B cell (primary cell): ENCODE measurements around the gene SSTR4. TPM values are rescaled to one million over a fixed set of nuclear protein-coding genes. Genes with fewer than 3 reads are reported as not detected.

Experiments
- ATAC-seq: fragments of 200-7000 bp; cut with Tn5 transposase; one replicate; pipeline ENCODE4 v1.10.0; 2021; ENCODE audit warnings: low read depth, mild to moderate bottlenecking, moderate number of reproducible peaks, moderate library complexity
- CTCF ChIA-PET: fragments of 350-600 bp; sonication (Branson Sonifier 250); formaldehyde crosslinking; loops from one replicate; lab custom pipeline; 2021; ENCODE audit warnings: antibody characterized with exemption, inconsistent platforms; lab: Charles Lee
- POLR2A ChIA-PET: fragments of 350-600 bp; sonication (Branson Sonifier 250); formaldehyde crosslinking; loops from one replicate; lab custom pipeline; 2021; ENCODE audit warnings: antibody characterized with exemption; lab: Charles Lee
- DNase-seq: peaks from one replicate; pipeline ENCODE4 v3.0.0; 2013
- H2AFZ ChIP-seq: 2 replicates; pipeline ENCODE4 v1.6.1; 2012; ENCODE audit warnings: mild to moderate bottlenecking, low read depth, low read length; ENCODE audit not compliant: insufficient read depth, poor library complexity, severe bottlenecking
- H3K27ac ChIP-seq, 2 donors: 1 replicate in 1 of 2; 2 replicates in 1 of 2; pipeline ENCODE4 v1.5.1; 2012 to 2013; ENCODE audit warnings: low read length in 2 of 2, mild to moderate bottlenecking in 2 of 2, moderate library complexity in 1 of 2
- H3K27me3 ChIP-seq, 4 experiments: fragments of 200-600 bp in 1 of 4; sonication (generic) in 1 of 4; replicated peaks in 1 of 4; 1 replicate in 2 of 4; 2 replicates in 2 of 4; pipeline versions ENCODE4 v1.6.1 to v1.7.0; 2013 to 2016; ENCODE audit warnings: low read length in 3 of 4, mild to moderate bottlenecking in 2 of 4, mixed read lengths in 1 of 4, moderate library complexity in 1 of 4; ENCODE audit not compliant: insufficient read depth in 4 of 4, control insufficient read depth in 3 of 4; ENCODE audit errors: control extremely low read depth in 1 of 4
- H3K36me3 ChIP-seq, 2 experiments: replicated peaks in 1 of 2; 1 replicate in 1 of 2; 2 replicates in 1 of 2; pipeline versions ENCODE4 v1.6.1 to v1.7.1; 2013; ENCODE audit warnings: low read length in 1 of 2; ENCODE audit not compliant: insufficient read depth in 2 of 2, control insufficient read depth in 1 of 2; ENCODE audit errors: control extremely low read depth in 1 of 2, extremely low read depth in 1 of 2
- H3K4me1 ChIP-seq, 2 donors: fragments of 200-600 bp in 1 of 2; sonication (generic) in 1 of 2; 1 replicate in 1 of 2; 2 replicates in 1 of 2; pipeline versions ENCODE4 v1.5.1 to v1.6.1; 2013 to 2017; ENCODE audit warnings: low read length in 2 of 2; ENCODE audit not compliant: control insufficient read depth in 2 of 2, insufficient read depth in 2 of 2
- H3K4me2 ChIP-seq: replicated peaks from 2 replicates; pipeline ENCODE3; 2012; ENCODE audit warnings: mild to moderate bottlenecking, low read depth, low read length; ENCODE audit not compliant: poor library complexity, severe bottlenecking
- H3K4me3 ChIP-seq, 5 experiments: fragments of 200-600 bp in 1 of 5; sonication (generic) in 1 of 5; 1 replicate in 3 of 5; 2 replicates in 2 of 5; pipeline versions ENCODE4 v1.5.1 to v1.7.0; 2011 to 2016; ENCODE audit warnings: low read length in 4 of 5, mild to moderate bottlenecking in 4 of 5, low read depth in 2 of 5, control low read depth in 1 of 5, moderate library complexity in 1 of 5; ENCODE audit not compliant: insufficient read depth in 1 of 5; ENCODE audit errors: control extremely low read depth in 1 of 5, extremely low read depth in 1 of 5
- H3K79me2 ChIP-seq: fragments of 200-600 bp; sonication (generic); one replicate; pipeline ENCODE4 v1.6.0; 2016; ENCODE audit warnings: low read length; ENCODE audit not compliant: control insufficient read depth, insufficient read depth
- H3K9ac ChIP-seq: fragments of 200-600 bp; sonication (generic); 2 replicates; pipeline ENCODE4 v1.6.1; 2017; ENCODE audit warnings: mild to moderate bottlenecking, low read length, moderate library complexity
- H3K9me3 ChIP-seq, 3 donors: one replicate each; pipeline versions ENCODE4 v1.6.1 to v1.7.1; 2013; ENCODE audit warnings: low read length in 2 of 3; ENCODE audit not compliant: control insufficient read depth in 2 of 3, insufficient read depth in 1 of 3; ENCODE audit errors: control extremely low read depth in 1 of 3
- H4K20me1 ChIP-seq: 2 replicates; pipeline ENCODE4 v1.6.0; 2012; ENCODE audit warnings: mild to moderate bottlenecking, low read length; ENCODE audit not compliant: insufficient read depth, control insufficient read depth, poor library complexity, severe bottlenecking
- H3K27ac Mint-ChIP-seq: one replicate; pipeline ENCODE4 v1.8.0; 2021; ENCODE audit warnings: mixed read lengths
- H3K27me3 Mint-ChIP-seq: one replicate; pipeline ENCODE4 v1.8.0; 2021; ENCODE audit warnings: mixed read lengths
- H3K4me1 Mint-ChIP-seq: one replicate; pipeline ENCODE4 v1.8.0; 2021; ENCODE audit warnings: mixed read lengths
- H3K4me3 Mint-ChIP-seq: one replicate; pipeline ENCODE4 v1.8.0; 2021; ENCODE audit warnings: mixed read lengths
- H3K9me3 Mint-ChIP-seq: one replicate; pipeline ENCODE4 v1.8.0; 2022; ENCODE audit warnings: mixed read lengths; ENCODE audit not compliant: insufficient read depth
- CTCF ChIP-seq: fragments of 200-600 bp; IDR thresholded peaks from one replicate; pipeline ENCODE4 v1.8.0; 2022; ENCODE audit warnings: antibody characterized with exemption, mild to moderate bottlenecking
- EZH2 ChIP-seq: IDR thresholded peaks from 2 replicates; pipeline ENCODE4 v1.6.1; 2012; ENCODE audit warnings: borderline replicate concordance, low read depth, mild to moderate bottlenecking, moderate library complexity, low read length; ENCODE audit not compliant: insufficient read depth, poor library complexity, severe bottlenecking
- WGBS: methylation state at CpG from one replicate; pipeline ENCODE4 v1.1.5; 2013; ENCODE audit warnings: missing lambda C conversion rate; ENCODE audit not compliant: insufficient coverage; 5-methylcytosine and 5-hydroxymethylcytosine counted together
- intact Hi-C: fragments of 100-400 bp; cut with micrococcal nuclease; formaldehyde crosslinking; loops from one replicate; pipeline ENCODE4 v1.10.0; 2022
- polyA plus RNA-seq: library from polyadenylated mRNA; depleted of rRNA; stranded (reverse); fragments of >200 nt; gene quantifications from 2 replicates; pipeline ENCODE4 v1.2.3, GENCODE V29; 2012
- total RNA-seq, 2 donors: library from RNA; stranded (reverse); fragments of 120-200 nt in 1 of 2; gene quantifications; 1 replicate in 1 of 2; 2 replicates in 1 of 2; pipeline versions ENCODE4 v1.2.3 to v1.2.4, GENCODE V29; 2013 to 2022

Gene SSTR4
- total and polyA plus RNA-seq, 2 donors (not counting 1 experiment from before 2014, with no cell fraction given): not detected

- ChIA-PET POLR2A (no interaction called here), CTCF (no interaction called here)
- Histone ChIP-seq H3K79me2 (no peaks in the 10 kb centered on the region), H3K4me3 (no peak overlapping the region), H3K9me3 (peaks cover 0 to 5% (median 1%) of the 10 kb centered on the region in 3 donors), H3K4me2 (no peak overlapping the region), H3K27ac (no peak overlapping the region), H3K36me3 (no peaks in the 10 kb centered on the region), H3K4me1 (no peaks in the 10 kb centered on the region), H4K20me1 (no peaks in the 10 kb centered on the region), H3K27me3 (no peaks in the 10 kb centered on the region), H3K9ac (no peak overlapping the region), H2AFZ (no peak overlapping the region)
- Mint-ChIP-seq H3K4me3 (no peak overlapping the region), H3K27ac (no peak overlapping the region), H3K27me3 (peaks cover 11% of the 10 kb centered on the region), H3K9me3 (peaks cover 3% of the 10 kb centered on the region), H3K4me1 (no peaks in the 10 kb centered on the region)
- DNase-seq (no peak), ATAC-seq (no peak)
- intact Hi-C loops: no loop called here
- 88% methylated on average over 3 of the region's 5 CpGs for WGBS
- TF ChIP-seq CTCF (no peak), EZH2 (no peak)
These were observed 26.1 kb downstream of the SSTR4 start for GRCh38 chr20:23061262-23061661.

- 12% methylated on average over 6 of the region's 8 CpGs for WGBS
- Mint-ChIP-seq H3K27me3 (peaks cover 11% of the 10 kb centered on the region), H3K9me3 (no peaks in the 10 kb centered on the region), H3K27ac (no peak overlapping the region), H3K4me1 (no peaks in the 10 kb centered on the region), H3K4me3 (no peak overlapping the region)
- Histone ChIP-seq H3K27me3 (no peaks in the 10 kb centered on the region), H3K79me2 (no peaks in the 10 kb centered on the region), H3K36me3 (no peaks in the 10 kb centered on the region), H3K27ac (no peak overlapping the region), H3K4me3 (no peak overlapping the region), H3K9ac (no peak overlapping the region), H2AFZ (no peak overlapping the region), H3K4me1 (no peaks in the 10 kb centered on the region), H4K20me1 (no peaks in the 10 kb centered on the region), H3K4me2 (no peak overlapping the region), H3K9me3 (peaks cover 0 to 5% (median 0%) of the 10 kb centered on the region in 3 donors)
- ATAC-seq (no peak), DNase-seq (no peak)
- POLR2A ChIA-PET: no interaction called here
- CTCF ChIA-PET: no interaction called here
- TF ChIP-seq CTCF: no peak
- TF ChIP-seq EZH2: no peak
- intact Hi-C loops: no loop called here
These were observed 26.8 kb downstream of the SSTR4 start for GRCh38 chr20:23061734-23062561.
